ELF-1 (cell line): ENCODE measurements around the gene KIFBP.
"Not testable (repeated sequence)": the region's sequence is repeated elsewhere in the genome, so short reads cannot be mapped to it uniquely, and the experiment has no call there.

Source experiments
- DNase-seq: peaks from one replicate; pipeline ENCODE4 v3.0.0-alpha.2; 2016; ENCODE audit warnings: low read depth, low spot score

The KIFBP gene

GRCh38 chr10:68988530-68989316 lies at the start of gene KIFBP:
Gene KIFBP (plus strand): TSS chr10:68988803. CDS start chr10:68988833, 30 bp downstream.
- peak; percentile 98 for DNase-seq

- DNase-seq = no peak
Observed at GRCh38 chr10:68938884-68939283, 49.7 kb upstream of the KIFBP start.

GRCh38 chr10:68940917-68941316 lies 47.7 kb upstream of the KIFBP start:
- not testable (repeated sequence) for DNase-seq

- no peak for DNase-seq
Observed at GRCh38 chr10:68950598-68950997, 38.0 kb upstream of the KIFBP start.

GRCh38 chr10:68954904-68955303 lies 33.7 kb upstream of the KIFBP start:
- no peak for DNase-seq

GRCh38 chr10:68955355-68955831 lies 33.2 kb upstream of the KIFBP start:
- no peak for DNase-seq

GRCh38 chr10:68955832-68956532 lies 32.6 kb upstream of the KIFBP start, which contains the start of gene DDX21:
Gene DDX21 (plus strand): TSS chr10:68956170. CDS start chr10:68956226, 56 bp downstream.
- peak; percentile 92 for DNase-seq

- DNase-seq = no peak
Observed at GRCh38 chr10:68957284-68957615, 31.4 kb upstream of the KIFBP start.

GRCh38 chr10:68957654-68958053 lies 30.9 kb upstream of the KIFBP start:
- DNase-seq = no peak

GRCh38 chr10:68959695-68960527 lies 28.7 kb upstream of the KIFBP start:
- DNase-seq = no peak

GRCh38 chr10:68963151-68963550 lies 25.5 kb upstream of the KIFBP start:
- DNase-seq = no peak

- no peak for DNase-seq
Observed at GRCh38 chr10:68973975-68974374, 14.6 kb upstream of the KIFBP start.

- not testable (repeated sequence) for DNase-seq
Observed at GRCh38 chr10:68975936-68976473, 12.6 kb upstream of the KIFBP start.

- DNase-seq = not testable (repeated sequence)
Observed at GRCh38 chr10:68979738-68980137, 8.9 kb upstream of the KIFBP start.

GRCh38 chr10:68981074-68981473 lies 7.5 kb upstream of the KIFBP start:
- DNase-seq = no peak

GRCh38 chr10:68982389-68982788 lies 6.2 kb upstream of the KIFBP start:
- no peak for DNase-seq

GRCh38 chr10:68987611-68988010 lies 992 bp upstream of the KIFBP start:
- DNase-seq = no peak

- DNase-seq = no peak
Observed at GRCh38 chr10:68989317-68989990, 851 bp downstream of the KIFBP start.

- no peak for DNase-seq
Observed at GRCh38 chr10:68992636-68993440, 4.2 kb downstream of the KIFBP start.

- no peak for DNase-seq
Observed at GRCh38 chr10:68997211-68997610, 8.6 kb downstream of the KIFBP start.
